ENCODE results near the gene NPIPA7.
"Not testable (repeated sequence)": the region's sequence is repeated elsewhere in the genome, so short reads cannot be mapped to it uniquely, and the experiment has no call there.

NPIPA7 gene

DNA sequence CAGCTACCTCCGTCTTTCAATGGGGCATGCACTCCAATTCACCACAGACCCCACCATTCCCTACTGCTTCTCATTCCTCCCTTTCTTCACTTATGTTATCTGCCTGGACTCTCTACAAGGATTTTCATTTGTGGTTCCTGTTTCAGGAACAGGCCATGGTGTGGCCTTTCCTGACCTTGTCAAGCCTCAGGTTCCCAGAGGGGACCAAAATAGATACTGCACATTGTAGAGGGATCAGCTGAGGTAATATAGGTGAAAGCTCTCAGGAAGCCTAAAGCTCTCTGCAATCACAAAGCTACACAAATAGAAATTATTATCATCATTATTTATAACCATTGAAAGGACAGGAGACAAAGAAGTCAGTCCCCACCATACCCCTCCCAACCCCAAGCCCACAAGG, 41.6 kb downstream of the NPIPA7 start:
- DNase-seq, result not testable (repeated sequence)

- DNase-seq, result not testable (repeated sequence)
These were observed 46.2 kb downstream of the NPIPA7 start for GRCh38 chr16:16425146-16425545.

- not testable (repeated sequence) for DNase-seq
These were observed 52.2 kb downstream of the NPIPA7 start for GRCh38 chr16:16431135-16431534.

GRCh38 chr16:16434711-16435110, 55.8 kb downstream of the NPIPA7 start:
- not testable (repeated sequence) for DNase-seq

DNA sequence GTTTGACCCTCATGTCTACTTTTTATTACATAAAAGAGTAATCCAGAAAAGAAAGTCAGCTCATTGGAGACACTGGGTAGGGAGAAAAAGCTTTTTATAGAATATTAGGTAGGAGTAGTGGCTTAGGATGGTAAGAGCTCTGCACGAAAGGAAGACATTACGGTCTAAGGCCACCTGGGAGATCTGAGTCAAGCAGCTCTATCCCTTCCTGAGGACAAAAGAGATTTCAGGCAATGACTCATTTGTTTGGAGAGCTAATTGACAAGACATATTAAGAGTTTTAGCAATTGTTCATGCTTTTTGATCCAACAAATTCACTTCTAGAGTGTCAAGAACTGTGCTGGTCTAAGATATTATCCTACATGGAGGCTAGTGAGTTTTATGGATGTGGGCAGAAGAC, 62.5 kb downstream of the NPIPA7 start:
- not testable (repeated sequence) for DNase-seq
